Endodermal cell (in vitro differentiated cells): Measurements from ENCODE around the gene SPOP. TPM values are rescaled to one million over a fixed set of nuclear protein-coding genes. Genes with fewer than 3 reads are reported as not detected.

Experiments
- DNase-seq: peaks from one replicate; pipeline ENCODE4 v3.0.0-alpha.2; 2017
- H3K27ac ChIP-seq: 2 replicates; pipeline ENCODE4 v1.5.1; 2013; ENCODE audit warnings: mild to moderate bottlenecking, low read depth, low read length, moderate library complexity
- H3K27me3 ChIP-seq: 2 replicates; pipeline ENCODE4 v1.6.1; 2013; ENCODE audit warnings: mild to moderate bottlenecking, low read length, moderate library complexity; ENCODE audit not compliant: insufficient read depth, control insufficient read depth, poor library complexity, severe bottlenecking
- H3K36me3 ChIP-seq: 2 replicates; pipeline ENCODE4 v1.7.0; 2013; ENCODE audit warnings: mild to moderate bottlenecking, low read length, moderate library complexity; ENCODE audit not compliant: control insufficient read depth, insufficient read depth
- H3K4me1 ChIP-seq: one replicate; pipeline ENCODE4 v1.7.0; 2013; ENCODE audit warnings: low read length; ENCODE audit not compliant: control insufficient read depth, insufficient read depth
- H3K4me3 ChIP-seq: 2 replicates; pipeline ENCODE4 v1.5.1; 2013; ENCODE audit warnings: mild to moderate bottlenecking, low read length, moderate library complexity
- H3K9ac ChIP-seq: 2 replicates; pipeline ENCODE4 v1.6.1; 2013; ENCODE audit warnings: mild to moderate bottlenecking, low read length, moderate library complexity; ENCODE audit not compliant: poor library complexity, severe bottlenecking; ENCODE audit errors: extremely low read depth
- H3K9me3 ChIP-seq: 2 replicates; pipeline ENCODE4 v1.6.1; 2013; ENCODE audit warnings: mild to moderate bottlenecking, low read length, moderate library complexity; ENCODE audit not compliant: control insufficient read depth
- H3K27ac Mint-ChIP-seq: 2 replicates; pipeline ENCODE4 v1.8.0; 2020; ENCODE audit warnings: mixed read lengths
- H3K27me3 Mint-ChIP-seq: 2 replicates; pipeline ENCODE4 v1.8.0; 2021; ENCODE audit warnings: mild to moderate bottlenecking, mixed read lengths; ENCODE audit not compliant: insufficient read depth
- H3K36me3 Mint-ChIP-seq: 2 replicates; pipeline ENCODE4 v1.8.0; 2020; ENCODE audit warnings: low read depth, mixed read lengths
- H3K4me1 Mint-ChIP-seq: 2 replicates; pipeline ENCODE4 v1.8.0; 2020; ENCODE audit warnings: mixed read lengths
- H3K4me3 Mint-ChIP-seq: 2 replicates; pipeline ENCODE4 v1.8.0; 2020; ENCODE audit warnings: mild to moderate bottlenecking, moderate library complexity, mixed read lengths
- H3K9me3 Mint-ChIP-seq: 2 replicates; pipeline ENCODE4 v1.8.0; 2020; ENCODE audit warnings: mild to moderate bottlenecking, mixed read lengths
- CTCF ChIP-seq: fragments of 200-600 bp; sonication (generic); conservative IDR thresholded peaks from 2 replicates; pipeline ENCODE4 v1.5.0; 2021; ENCODE audit warnings: antibody characterized with exemption, mild to moderate bottlenecking
- WGBS, 2 experiments: methylation state at CpG; one replicate each; pipeline versions ENCODE4 v1.1.5 to v1.1.7; 2013; ENCODE audit warnings: missing lambda C conversion rate in 2 of 2, mixed read lengths in 1 of 2; ENCODE audit not compliant: insufficient coverage in 1 of 2, insufficient read length in 1 of 2; 5-methylcytosine and 5-hydroxymethylcytosine counted together
- total RNA-seq, 2 donors: library from RNA; stranded (reverse); fragmentation: NEBNext Ultra II Directional in 1 of 2; extraction: Animal tissue kit (Norgen Biotek cat#: 25700) in 1 of 2; gene quantifications; 2 replicates in 1 of 2; 3 replicates in 1 of 2; pipeline ENCODE4 v1.2.1, GENCODE V29; 2021

Gene SPOP
- total RNA-seq, 2 donors from 2014 or later, result 39.9 to 41.3 TPM

GRCh38 chr17:49624896-49625295 lies 53.0 kb downstream of the SPOP start:
- Histone ChIP-seq H3K4me3 (no peak overlapping the region), H3K4me1 (no peaks in the 10 kb centered on the region), H3K9me3 (no peaks in the 10 kb centered on the region), H3K9ac (no peak overlapping the region), H3K27me3 (no peaks in the 10 kb centered on the region), H3K27ac (no peak overlapping the region), H3K36me3 (peaks cover 22% of the 10 kb centered on the region)
- Mint-ChIP-seq H3K4me3 (no peak overlapping the region), H3K4me1 (no peaks in the 10 kb centered on the region), H3K27me3 (peaks cover 3% of the 10 kb centered on the region), H3K27ac (no peak overlapping the region), H3K9me3 (no peaks in the 10 kb centered on the region), H3K36me3 (peaks cover 35% of the 10 kb centered on the region)
- WGBS, 2 experiments, result 60 to 86% methylated on average over 1 to 3 of the region's 3 CpGs
- DNase-seq, result no peak
- TF ChIP-seq CTCF, result no peak

- no peak for TF ChIP-seq CTCF
- no peaks in the 10 kb centered on the region for H3K27me3 ChIP-seq
- Mint-ChIP-seq H3K4me3 (no peak overlapping the region), H3K4me1 (peaks cover 13% of the 10 kb centered on the region), H3K36me3 (peaks cover 53% of the 10 kb centered on the region), H3K9me3 (no peaks in the 10 kb centered on the region), H3K27me3 (peaks cover 8% of the 10 kb centered on the region), H3K27ac (no peak overlapping the region)
- H3K27ac ChIP-seq, result no peak overlapping the region
- peaks cover 36% of the 10 kb centered on the region for H3K36me3 ChIP-seq
- H3K9ac ChIP-seq, result no peak overlapping the region
- H3K4me3 ChIP-seq, result no peak overlapping the region
- H3K9me3 ChIP-seq, result no peaks in the 10 kb centered on the region
- WGBS, 2 experiments, result 100% methylated on average over 1 to 2 of the region's 2 CpGs
- DNase-seq, result no peak
- H3K4me1 ChIP-seq, result peaks cover 4% of the 10 kb centered on the region
Measured at GRCh38 chr17:49621946-49622529, 55.9 kb downstream of the SPOP start.

GRCh38 chr17:49621420-49621819 lies 56.5 kb downstream of the SPOP start:
- H3K27ac Mint-ChIP-seq, result no peak overlapping the region

More at GRCh38 chr17:49621420-49621819, 56.5 kb downstream of the SPOP start:
- TF ChIP-seq CTCF, result no peak
- Mint-ChIP-seq H3K36me3 (peaks cover 57% of the 10 kb centered on the region), H3K27me3 (peaks cover 13% of the 10 kb centered on the region), H3K4me3 (no peak overlapping the region), H3K9me3 (no peaks in the 10 kb centered on the region), H3K4me1 (peaks cover 13% of the 10 kb centered on the region)
- Histone ChIP-seq H3K36me3 (peaks cover 42% of the 10 kb centered on the region), H3K9me3 (no peaks in the 10 kb centered on the region), H3K9ac (no peak overlapping the region), H3K27me3 (peaks cover 5% of the 10 kb centered on the region), H3K27ac (no peak overlapping the region), H3K4me3 (no peak overlapping the region), H3K4me1 (peaks cover 4% of the 10 kb centered on the region)
- DNase-seq, result no peak
